A549 (cell line): ENCODE results near the gene KRTAP4-8. TPM values are rescaled to one million over a fixed set of nuclear protein-coding genes. Genes with fewer than 3 reads are reported as not detected.
"Not testable (repeated sequence)": the region's sequence is repeated elsewhere in the genome, so short reads cannot be mapped to it uniquely, and the experiment has no call there.

ENCODE experiments used
- ATAC-seq, 2 experiments: fragments of 200-7000 bp in 1 of 2; fragments of >200 bp in 1 of 2; cut with Nextera tagmentation in 1 of 2; cut with Tn5 transposase in 1 of 2; 3 replicates each; pipeline versions ENCODE4 v1.8.0 to v1.9.1; 2018 to 2020; ENCODE audit warnings: mild to moderate bottlenecking in 1 of 2, moderate library complexity in 1 of 2
- CTCF ChIA-PET: fragments of 300-600 bp; sonication (Branson Sonifier 250); formaldehyde crosslinking; extraction: SDS; loops from one replicate; lab custom pipeline; 2021; ENCODE audit warnings: antibody characterized with exemption, inconsistent platforms; lab: Yijun Ruan, JAX
- POLR2A ChIA-PET: fragments of 350-600 bp; formaldehyde crosslinking; extraction: SDS; loops from one replicate; lab custom pipeline; 2021; ENCODE audit warnings: antibody characterized with exemption, inconsistent platforms; lab: Yijun Ruan, JAX
- DNase-seq, 2 experiments: peaks; one replicate each; pipeline versions ENCODE4 v3.0.0 to v3.0.0-alpha.2; 2011 to 2016; ENCODE audit warnings: low read depth in 1 of 2, low spot score in 1 of 2
- FAIRE-seq: peaks from 2 replicates; lab custom pipeline; 2011; peaks lifted over from hg19 to GRCh38; lab: Jason Lieb, UNC
- H3K27ac ChIP-seq, 2 experiments: fragments of >200 bp; sonication (Bioruptor Twin); formaldehyde crosslinking; 3 replicates each; pipeline ENCODE4 v1.5.1; 2016 to 2017
- H3K4me1 ChIP-seq: fragments of >200 bp; sonication (Bioruptor Twin); formaldehyde crosslinking; 3 replicates; pipeline ENCODE4 v1.6.1; 2016
- H3K4me2 ChIP-seq: fragments of >200 bp; sonication (Bioruptor Twin); formaldehyde crosslinking; 3 replicates; pipeline ENCODE4 v1.6.1; 2016
- H3K4me3 ChIP-seq: fragments of >200 bp; sonication (Bioruptor Twin); formaldehyde crosslinking; 3 replicates; pipeline ENCODE4 v1.5.1; 2016
- H3K9me3 ChIP-seq: fragments of >200 bp; sonication (Bioruptor Twin); formaldehyde crosslinking; 3 replicates; pipeline ENCODE4 v1.6.1; 2016
- CBX8 ChIP-seq: fragments of 200-600 bp; sonication (generic); IDR thresholded peaks from 2 replicates; pipeline ENCODE4 v1.6.1; 2016
- CHD4 ChIP-seq: fragments of 200-600 bp; sonication (generic); IDR thresholded peaks from 2 replicates; pipeline ENCODE4 v1.6.1; 2016; ENCODE audit warnings: antibody characterized with exemption, mild to moderate bottlenecking, borderline replicate concordance
- GATA3 ChIP-seq: IDR thresholded peaks from 2 replicates; pipeline ENCODE4 v1.6.1; 2012; ENCODE audit warnings: borderline replicate concordance
- HDAC2 ChIP-seq: fragments of 200-600 bp; sonication (generic); IDR thresholded peaks from 2 replicates; pipeline ENCODE4 v1.6.1; 2016
- HEYL ChIP-seq: fragments of 250-450 bp; sonication (Bioruptor Pico); IDR thresholded peaks from 2 replicates; pipeline ENCODE4 v1.8.0; 2021; ENCODE audit warnings: mild to moderate bottlenecking, moderate library complexity
- HOXB5 ChIP-seq: fragments of 250-450 bp; sonication (Bioruptor Pico); IDR thresholded peaks from 2 replicates; pipeline ENCODE4 v1.5.0; 2020; ENCODE audit warnings: mild to moderate bottlenecking, moderate library complexity
- JUN ChIP-seq, 2 experiments: fragments of >200 bp; sonication (Bioruptor Twin); formaldehyde crosslinking; IDR thresholded peaks; 2 replicates in 1 of 2; 3 replicates in 1 of 2; pipeline ENCODE4 v1.6.1; 2016 to 2017
- KDM5A ChIP-seq: fragments of 200-600 bp; sonication (generic); IDR thresholded peaks from 2 replicates; pipeline ENCODE4 v1.6.1; 2016; ENCODE audit warnings: antibody characterized with exemption, mild to moderate bottlenecking
- MAFK ChIP-seq: fragments of 450-650 bp; IDR thresholded peaks from 2 replicates; pipeline ENCODE4 v1.6.1; 2014; ENCODE audit not compliant: partially characterized antibody
- NFE2L2 ChIP-seq: fragments of 150-350 bp; conservative IDR thresholded peaks from 2 replicates; pipeline ENCODE4 v1.6.1; 2014; ENCODE audit warnings: low read length
- NR3C1 ChIP-seq: fragments of >200 bp; sonication (Bioruptor Twin); formaldehyde crosslinking; IDR thresholded peaks from 3 replicates; pipeline ENCODE4 v1.6.1; 2017
- POLR2AphosphoS2 ChIP-seq: conservative IDR thresholded peaks from 2 replicates; pipeline ENCODE4 v1.6.1; 2012; ENCODE audit warnings: low read length, improper control_type of control experiment, inconsistent platforms
- RAD21 ChIP-seq, 2 experiments: fragments of >200 bp in 1 of 2; sonication (Bioruptor Twin) in 1 of 2; formaldehyde crosslinking in 1 of 2; IDR thresholded peaks in 1 of 2; conservative IDR thresholded peaks in 1 of 2; 2 replicates in 1 of 2; 3 replicates in 1 of 2; pipeline ENCODE4 v1.6.1; 2012 to 2018; ENCODE audit warnings: inconsistent platforms in 1 of 2
- RARB ChIP-seq: fragments of 250-450 bp; sonication (Bioruptor Pico); IDR thresholded peaks from 2 replicates; pipeline ENCODE4 v1.8.0; 2021; ENCODE audit warnings: mild to moderate bottlenecking, moderate library complexity
- RFX5 ChIP-seq: fragments of 450-650 bp; IDR thresholded peaks from 2 replicates; pipeline ENCODE4 v1.7.1; 2014; ENCODE audit warnings: antibody characterized with exemption, mild to moderate bottlenecking, moderate library complexity
- WGBS: methylation state at CpG from one replicate; pipeline ENCODE4 v1.1.6; 2017; ENCODE audit errors: missing lambda C conversion rate; 5-methylcytosine and 5-hydroxymethylcytosine counted together
- polyA plus RNA-seq, 4 experiments: library from polyadenylated mRNA; depleted of rRNA in 3 of 4; stranded (reverse); fragments of >200 nt; fragmentation: RNase III in 1 of 4; extraction: RNeasy Plus Mini Kit Qiagen cat#74134 plus additional on column Dnase treatment in 1 of 4; gene quantifications; 2 replicates in 3 of 4; 3 replicates in 1 of 4; pipeline ENCODE4 v1.2.3, GENCODE V29; 2011 to 2017
- TF ChIP-seq, protein P1 (sequence below): IDR thresholded peaks from 2 replicates; pipeline ENCODE4 v1.6.1; 2012
- TF ChIP-seq, protein P2 (sequence below): fragments of 450-650 bp; IDR thresholded peaks from 2 replicates; pipeline ENCODE4 v1.6.1; 2014; ENCODE audit warnings: antibody characterized with exemption
- TF ChIP-seq, protein P3 (sequence below): IDR thresholded peaks from 2 replicates; pipeline ENCODE4 v1.6.1; 2012
- TF ChIP-seq, protein P4 (sequence below): fragments of >200 bp; sonication (Bioruptor Twin); formaldehyde crosslinking; IDR thresholded peaks from 3 replicates; pipeline ENCODE4 v1.5.1; 2016

KRTAP4-8 gene
- polyA plus RNA-seq, 2 of the 4 experiments (the other 2 are of a cell fraction), result not detected

DNA sequence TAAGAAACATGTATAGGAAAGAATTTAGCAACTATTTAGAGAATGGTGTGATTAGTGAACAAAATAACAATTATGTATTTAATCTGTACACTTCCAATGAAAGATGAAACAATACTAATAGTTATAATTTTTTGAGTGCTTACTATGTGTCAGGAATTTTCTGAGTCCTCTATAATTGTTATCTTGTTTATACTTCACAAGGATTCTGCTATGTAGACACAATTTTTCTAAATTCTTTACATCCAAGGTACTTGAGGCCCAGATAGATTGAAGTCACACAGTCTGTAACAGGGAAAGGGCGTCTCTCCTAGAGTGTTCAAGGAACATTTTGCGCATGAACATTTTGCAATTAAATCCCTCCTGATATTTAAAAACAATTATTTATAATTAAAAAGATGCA lies 27.1 kb upstream of the KRTAP4-8 start:
- WGBS, result 91% methylated on average over 2 of the region's 2 CpGs
- TF ChIP-seq HOXB5 (CRISPR knock-in tag), result no peak
- TF ChIP-seq MAFK, result peak; percentile 55
- Histone ChIP-seq H3K27ac (no peak overlapping the region), H3K4me1 (no peaks in the 10 kb centered on the region), H3K9me3 (no peaks in the 10 kb centered on the region), H3K4me3 (no peak overlapping the region), H3K4me2 (no peak overlapping the region)
- ChIA-PET CTCF (no interaction called here), POLR2A (no interaction called here)
- FAIRE-seq, result no peak
- no peak for DNase-seq
- ATAC-seq, result no peak

DNA sequence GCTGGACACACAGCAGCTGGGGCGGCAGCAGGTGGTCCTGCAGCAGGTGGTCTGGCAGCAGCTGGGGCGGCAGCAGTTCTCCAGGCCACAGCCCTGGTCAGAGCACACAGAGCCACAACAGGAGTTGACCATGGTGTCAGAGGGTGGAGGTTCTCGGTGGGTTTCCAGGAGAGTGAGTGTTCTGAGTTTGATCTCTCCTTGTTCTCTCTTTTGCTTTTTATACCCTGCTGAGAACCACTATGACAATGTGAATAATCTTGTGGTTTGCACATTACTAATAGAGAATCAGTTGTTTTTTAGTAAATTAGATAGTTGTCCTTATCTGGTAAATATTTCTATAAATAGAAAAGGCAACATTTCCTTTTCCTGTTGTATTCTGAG lies 26.0 kb upstream of the KRTAP4-8 start, which contains the start of gene KRTAP4-12:
Gene KRTAP4-12, minus strand, starts transcription at position 192 of the 381 bp plus-strand sequence. Its CDS starts 60 bp downstream, at position 132.
- H3K27ac ChIP-seq, H3K4me2 ChIP-seq, H3K9me3 ChIP-seq, H3K4me3 ChIP-seq, H3K4me1 ChIP-seq, POLR2A ChIA-PET, ATAC-seq, DNase-seq, FAIRE-seq: not testable (repeated sequence)
- CTCF ChIA-PET, result interaction anchor here (0.7 kb wide), 1 partner anchor 425 kb away, joined by 4 read pairs; no protein-coding TSS in a partner anchor
- WGBS, result 77% methylated on average over 3 of the region's 3 CpGs

DNA sequence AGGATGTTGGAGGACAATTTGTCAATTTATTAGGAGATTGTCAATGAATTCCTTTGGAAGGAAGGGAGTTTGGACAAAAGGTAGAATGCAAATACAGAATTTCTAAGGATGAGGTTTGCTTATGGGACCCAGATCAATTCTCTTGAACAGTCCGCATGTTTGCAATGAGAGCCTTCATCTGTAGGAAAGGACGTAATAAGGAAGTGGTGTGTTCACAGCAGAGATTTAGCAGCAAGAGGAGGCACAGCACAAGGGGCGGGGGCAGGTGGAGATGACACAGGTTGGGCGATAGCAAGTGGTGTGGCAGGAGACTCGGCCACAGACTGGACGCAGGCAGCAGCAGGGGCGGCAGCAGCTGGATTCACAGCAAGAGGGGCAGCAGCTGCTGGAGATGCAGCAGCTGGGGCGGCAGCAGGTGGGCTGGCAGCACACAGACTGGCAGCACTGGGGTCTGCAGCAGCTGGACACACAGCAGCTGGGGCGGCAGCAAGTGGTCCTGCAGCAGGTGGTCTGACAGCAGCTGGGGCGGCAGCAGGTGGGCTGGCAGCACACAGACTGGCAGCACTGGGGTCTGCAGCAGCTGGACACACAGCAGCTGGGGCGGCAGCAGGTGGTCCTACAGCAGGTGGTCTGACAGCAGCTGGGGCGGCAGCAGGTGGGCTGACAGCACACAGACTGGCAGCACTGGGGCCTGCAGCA lies 25.5 kb upstream of the KRTAP4-8 start:
- CTCF ChIA-PET, result interaction anchor here (0.7 to 0.9 kb wide), 2 partner anchors 10 to 426 kb away, joined by 3 to 4 read pairs; no protein-coding TSS in a partner anchor
- POLR2A ChIA-PET, result not testable (repeated sequence)

DNA sequence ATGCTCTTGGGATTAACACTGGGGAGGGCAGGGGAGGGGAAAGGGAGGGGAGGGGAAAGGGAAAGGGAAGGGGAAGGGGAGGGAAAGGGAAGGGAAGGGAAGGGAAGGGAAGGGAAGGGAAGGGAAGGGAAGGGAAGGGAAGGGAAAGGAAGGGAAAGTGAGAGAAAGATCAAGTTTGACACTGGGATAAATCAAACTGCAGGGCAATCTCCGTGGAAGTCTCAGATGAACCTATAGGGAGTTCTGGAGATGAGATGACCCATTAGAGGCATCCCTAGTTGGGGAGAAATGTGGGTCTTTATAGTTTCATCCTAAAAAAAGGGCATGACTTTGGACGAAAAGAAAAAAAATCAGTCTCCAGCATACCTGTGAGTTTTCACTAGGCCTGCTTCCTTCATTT lies 23.8 kb upstream of the KRTAP4-8 start:
- CTCF ChIA-PET, result no interaction called here
- TF ChIP-seq, protein P1, sequence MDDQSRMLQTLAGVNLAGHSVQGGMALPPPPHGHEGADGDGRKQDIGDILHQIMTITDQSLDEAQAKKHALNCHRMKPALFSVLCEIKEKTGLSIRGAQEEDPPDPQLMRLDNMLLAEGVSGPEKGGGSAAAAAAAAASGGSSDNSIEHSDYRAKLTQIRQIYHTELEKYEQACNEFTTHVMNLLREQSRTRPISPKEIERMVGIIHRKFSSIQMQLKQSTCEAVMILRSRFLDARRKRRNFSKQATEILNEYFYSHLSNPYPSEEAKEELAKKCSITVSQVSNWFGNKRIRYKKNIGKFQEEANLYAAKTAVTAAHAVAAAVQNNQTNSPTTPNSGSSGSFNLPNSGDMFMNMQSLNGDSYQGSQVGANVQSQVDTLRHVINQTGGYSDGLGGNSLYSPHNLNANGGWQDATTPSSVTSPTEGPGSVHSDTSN, result no peak
- TF ChIP-seq CHD4 (no peak), JUN (IDR thresholded peaks at IDR 0.05) (no peak), NR3C1 (no peak), GATA3 (no peak), RARB (CRISPR knock-in tag) (no peak), HEYL (CRISPR knock-in tag) (no peak), CBX8 (no peak), HDAC2 (no peak), RFX5 (no peak), NFE2L2 (no peak), RAD21 (conservative IDR thresholded peaks at IDR 0.05 in 1 of 2, IDR thresholded peaks at IDR 0.05 in 1 of 2) (no peak), POLR2AphosphoS2 (no peak), KDM5A (no peak)
- TF ChIP-seq, protein P2, sequence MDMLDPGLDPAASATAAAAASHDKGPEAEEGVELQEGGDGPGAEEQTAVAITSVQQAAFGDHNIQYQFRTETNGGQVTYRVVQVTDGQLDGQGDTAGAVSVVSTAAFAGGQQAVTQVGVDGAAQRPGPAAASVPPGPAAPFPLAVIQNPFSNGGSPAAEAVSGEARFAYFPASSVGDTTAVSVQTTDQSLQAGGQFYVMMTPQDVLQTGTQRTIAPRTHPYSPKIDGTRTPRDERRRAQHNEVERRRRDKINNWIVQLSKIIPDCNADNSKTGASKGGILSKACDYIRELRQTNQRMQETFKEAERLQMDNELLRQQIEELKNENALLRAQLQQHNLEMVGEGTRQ, result no peak
- TF ChIP-seq, protein P3, sequence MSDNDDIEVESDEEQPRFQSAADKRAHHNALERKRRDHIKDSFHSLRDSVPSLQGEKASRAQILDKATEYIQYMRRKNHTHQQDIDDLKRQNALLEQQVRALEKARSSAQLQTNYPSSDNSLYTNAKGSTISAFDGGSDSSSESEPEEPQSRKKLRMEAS, result no peak
- TF ChIP-seq, protein P4, sequence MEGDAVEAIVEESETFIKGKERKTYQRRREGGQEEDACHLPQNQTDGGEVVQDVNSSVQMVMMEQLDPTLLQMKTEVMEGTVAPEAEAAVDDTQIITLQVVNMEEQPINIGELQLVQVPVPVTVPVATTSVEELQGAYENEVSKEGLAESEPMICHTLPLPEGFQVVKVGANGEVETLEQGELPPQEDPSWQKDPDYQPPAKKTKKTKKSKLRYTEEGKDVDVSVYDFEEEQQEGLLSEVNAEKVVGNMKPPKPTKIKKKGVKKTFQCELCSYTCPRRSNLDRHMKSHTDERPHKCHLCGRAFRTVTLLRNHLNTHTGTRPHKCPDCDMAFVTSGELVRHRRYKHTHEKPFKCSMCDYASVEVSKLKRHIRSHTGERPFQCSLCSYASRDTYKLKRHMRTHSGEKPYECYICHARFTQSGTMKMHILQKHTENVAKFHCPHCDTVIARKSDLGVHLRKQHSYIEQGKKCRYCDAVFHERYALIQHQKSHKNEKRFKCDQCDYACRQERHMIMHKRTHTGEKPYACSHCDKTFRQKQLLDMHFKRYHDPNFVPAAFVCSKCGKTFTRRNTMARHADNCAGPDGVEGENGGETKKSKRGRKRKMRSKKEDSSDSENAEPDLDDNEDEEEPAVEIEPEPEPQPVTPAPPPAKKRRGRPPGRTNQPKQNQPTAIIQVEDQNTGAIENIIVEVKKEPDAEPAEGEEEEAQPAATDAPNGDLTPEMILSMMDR, result no peak
- FAIRE-seq (no peak), DNase-seq (no peak), ATAC-seq (no peak)
- Histone ChIP-seq H3K27ac (no peak overlapping the region), H3K4me2 (no peak overlapping the region), H3K4me3 (no peak overlapping the region), H3K4me1 (no peaks in the 10 kb centered on the region), H3K9me3 (no peaks in the 10 kb centered on the region)
- WGBS, result 63% methylated on average over 2 of the region's 2 CpGs
- POLR2A ChIA-PET, result no interaction called here

More for the DNA sequence above, 25.5 kb upstream of the KRTAP4-8 start:
- not testable (repeated sequence) for H3K27ac ChIP-seq, H3K4me3 ChIP-seq, H3K4me2 ChIP-seq, H3K9me3 ChIP-seq, DNase-seq, ATAC-seq, FAIRE-seq, H3K4me1 ChIP-seq
- 86% methylated on average over 11 of the region's 12 CpGs for WGBS

DNA sequence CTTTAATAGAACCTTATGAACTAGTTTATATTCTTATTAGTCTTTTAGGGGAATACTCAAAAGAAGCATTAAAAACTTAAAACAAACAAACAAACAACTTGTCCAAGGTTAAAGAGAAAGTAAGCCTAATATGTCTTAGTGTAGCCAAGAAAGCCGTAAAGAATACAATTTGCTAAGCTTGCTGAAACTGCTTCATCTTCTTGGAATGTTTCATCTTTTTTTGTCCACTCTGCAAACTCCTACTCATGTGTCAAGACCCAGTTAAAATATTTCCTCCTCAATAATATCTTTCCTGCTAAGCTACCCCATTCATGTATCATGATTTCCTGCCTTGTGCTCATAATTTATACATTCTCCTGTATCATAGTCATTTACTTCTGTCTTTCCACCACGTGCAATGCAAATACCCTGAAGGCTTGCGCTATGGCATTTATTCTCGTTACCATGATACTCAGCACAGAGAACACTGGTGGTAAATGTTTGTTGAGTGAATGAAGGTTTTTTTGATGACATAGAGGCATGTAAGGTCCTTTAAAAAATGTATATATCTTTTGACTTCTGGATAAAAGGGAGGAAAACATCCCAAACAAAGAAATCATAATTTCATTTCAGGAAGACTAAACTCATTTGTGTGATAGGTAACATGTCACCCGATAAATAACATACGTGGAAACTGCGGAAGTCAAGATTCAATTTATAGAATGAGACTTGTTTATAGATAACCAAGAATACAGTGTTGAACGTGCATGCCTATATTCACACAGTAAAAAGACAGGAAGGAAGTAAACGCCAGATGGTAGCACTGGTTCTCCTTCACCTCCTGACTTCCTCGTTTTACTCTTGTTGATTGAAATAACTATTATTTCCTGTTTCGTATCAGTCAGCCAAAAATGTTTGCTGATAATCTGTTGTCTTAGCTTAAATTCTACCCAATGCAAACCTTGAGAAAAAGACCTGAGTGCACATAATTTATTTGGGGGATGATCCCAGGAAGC lies 22.1 kb upstream of the KRTAP4-8 start:
- H3K27ac ChIP-seq, ATAC-seq, DNase-seq, H3K4me2 ChIP-seq, H3K4me3 ChIP-seq, CTCF ChIA-PET, POLR2A ChIA-PET, H3K9me3 ChIP-seq, H3K4me1 ChIP-seq: not testable (repeated sequence)
- peak; percentile 98 for FAIRE-seq
- 75% methylated on average over 11 of the region's 11 CpGs for WGBS
